Superior temporal gyrus (tissue), 1 donor: ENCODE results near the gene CDH15.

Experiments used
- DNase-seq: peaks from one replicate; pipeline ENCODE4 v3.0.0-alpha.2; 2016; ENCODE audit errors: extremely low spot score

The CDH15 gene

GRCh38 chr16:89140981-89141883 lies 30.3 kb upstream of the CDH15 start:
- DNase-seq, result no peak

GRCh38 chr16:89141884-89142267 lies 29.7 kb upstream of the CDH15 start:
- no peak for DNase-seq

GRCh38 chr16:89142474-89143195 lies 28.9 kb upstream of the CDH15 start:
- DNase-seq, result no peak

- DNase-seq, result no peak
These were observed 28.3 kb upstream of the CDH15 start for GRCh38 chr16:89143201-89143741.

GRCh38 chr16:89143911-89144675 lies 27.5 kb upstream of the CDH15 start:
- no peak for DNase-seq

GRCh38 chr16:89144681-89145080 lies 26.9 kb upstream of the CDH15 start:
- no peak for DNase-seq

GRCh38 chr16:89145406-89146161 lies 26.0 kb upstream of the CDH15 start:
- DNase-seq, result no peak

GRCh38 chr16:89146211-89147005 lies 25.1 kb upstream of the CDH15 start:
- no peak for DNase-seq

GRCh38 chr16:89147085-89147817 lies 24.3 kb upstream of the CDH15 start:
- no peak for DNase-seq

GRCh38 chr16:89149386-89149785 lies 22.2 kb upstream of the CDH15 start:
- DNase-seq, result no peak

- DNase-seq, result no peak
These were observed 21.3 kb upstream of the CDH15 start for GRCh38 chr16:89150090-89150835.

- no peak for DNase-seq
These were observed 20.6 kb upstream of the CDH15 start for GRCh38 chr16:89150981-89151380.

- DNase-seq, result no peak
These were observed 18.5 kb upstream of the CDH15 start for GRCh38 chr16:89152831-89153700.

GRCh38 chr16:89153848-89154271 lies 17.7 kb upstream of the CDH15 start:
- no peak for DNase-seq

- DNase-seq, result no peak
These were observed 17.0 kb upstream of the CDH15 start for GRCh38 chr16:89154390-89155183.

- DNase-seq, result no peak
These were observed 16.3 kb upstream of the CDH15 start for GRCh38 chr16:89155184-89155679.
